ENCODE measurements around the gene CAMK4. TPM values are rescaled to one million over a fixed set of nuclear protein-coding genes. Genes with fewer than 3 reads are reported as not detected.

CAMK4 gene
- total and polyA plus RNA-seq, 10 donors: 0.90 to 22.3 (median 12.6) TPM

GRCh38 chr5:111266491-111266890, 42.3 kb downstream of the CAMK4 start:
- WGBS, 5 donors: 77 to 91% (median 84%) methylated on average over 2 of the region's 2 CpGs

GRCh38 chr5:111268300-111268699, 44.1 kb downstream of the CAMK4 start:
- no peak overlapping the region for H3K27ac ChIP-seq
- DNase-seq: no peak
- intact Hi-C loops (cut with DNase I; ENCODE audit: low total_unique reads): no loop called here
- no peak for TF ChIP-seq CTCF (IDR thresholded peaks at IDR 0.05 in 8 of 11, conservative IDR thresholded peaks at IDR 0.05 in 3 of 11)
- TF ChIP-seq POLR2AphosphoS5 (IDR thresholded peaks at IDR 0.05): no peak
- no peak for TF ChIP-seq POLR2A (IDR thresholded peaks at IDR 0.05)
- no peaks in the 10 kb centered on the region for H3K9me3 ChIP-seq
- H3K4me3 ChIP-seq: no peak overlapping the region
- H3K4me1 ChIP-seq: peaks cover 0 to 3% (median 0%) of the 10 kb centered on the region in 6 donors
- no peaks in the 10 kb centered on the region for H3K27me3 ChIP-seq (replicated peaks in 1 of 7)
- H3K36me3 ChIP-seq: no peaks in the 10 kb centered on the region

More at GRCh38 chr5:111266491-111266890, 42.3 kb downstream of the CAMK4 start:
- Histone ChIP-seq H3K9me3 (no peaks in the 10 kb centered on the region), H3K27ac (no peak overlapping the region), H3K4me1 (peaks cover 0 to 3% (median 0%) of the 10 kb centered on the region in 6 donors), H3K27me3 (replicated peaks in 1 of 7) (no peaks in the 10 kb centered on the region), H3K4me3 (no peak overlapping the region), H3K36me3 (no peaks in the 10 kb centered on the region)
- DNase-seq: no peak
- intact Hi-C loops (cut with DNase I; ENCODE audit: low total_unique reads): no loop called here
- TF ChIP-seq POLR2AphosphoS5 (IDR thresholded peaks at IDR 0.05) (no peak), CTCF (IDR thresholded peaks at IDR 0.05 in 8 of 11, conservative IDR thresholded peaks at IDR 0.05 in 3 of 11) (no peak), POLR2A (IDR thresholded peaks at IDR 0.05) (no peak)

GRCh38 chr5:111271885-111272284, 47.7 kb downstream of the CAMK4 start:
- DNase-seq: no peak
- Histone ChIP-seq H3K9me3 (no peaks in the 10 kb centered on the region), H3K27ac (no peak overlapping the region), H3K4me1 (no peaks in the 10 kb centered on the region), H3K4me3 (no peak overlapping the region), H3K27me3 (replicated peaks in 1 of 7) (no peaks in the 10 kb centered on the region), H3K36me3 (no peaks in the 10 kb centered on the region)
- TF ChIP-seq POLR2A (IDR thresholded peaks at IDR 0.05): no peak
- TF ChIP-seq CTCF (IDR thresholded peaks at IDR 0.05 in 8 of 11, conservative IDR thresholded peaks at IDR 0.05 in 3 of 11): no peak
- no peak for TF ChIP-seq POLR2AphosphoS5 (IDR thresholded peaks at IDR 0.05)
- intact Hi-C loops (cut with DNase I; ENCODE audit: low total_unique reads): no loop called here
- 90 to 94% (median 93%) methylated on average over 3 of the region's 3 CpGs for WGBS, 5 donors

GRCh38 chr5:111277061-111277460, 52.9 kb downstream of the CAMK4 start:
- no peaks in the 10 kb centered on the region for H3K4me1 ChIP-seq
- H3K27me3 ChIP-seq (replicated peaks in 1 of 7): no peaks in the 10 kb centered on the region
- H3K36me3 ChIP-seq: no peaks in the 10 kb centered on the region
- no peak overlapping the region for H3K4me3 ChIP-seq
- H3K27ac ChIP-seq: no peak overlapping the region
- WGBS, 5 donors: 83 to 95% (median 88%) methylated on average over 2 of the region's 2 CpGs
- DNase-seq: no peak
- intact Hi-C loops (cut with DNase I; ENCODE audit: low total_unique reads): no loop called here
- H3K9me3 ChIP-seq: no peaks in the 10 kb centered on the region
- TF ChIP-seq POLR2A (IDR thresholded peaks at IDR 0.05) (no peak), POLR2AphosphoS5 (IDR thresholded peaks at IDR 0.05) (no peak), CTCF (IDR thresholded peaks at IDR 0.05 in 8 of 11, conservative IDR thresholded peaks at IDR 0.05 in 3 of 11) (no peak)
